ENCODE results near the gene CISTR.
A peak's percentile ranks its signal among the peaks of the same experiment; 100 is the strongest.
"Not testable (repeated sequence)": the region's sequence is repeated elsewhere in the genome, so short reads cannot be mapped to it uniquely, and the experiment has no call there.

Gene CISTR

DNA sequence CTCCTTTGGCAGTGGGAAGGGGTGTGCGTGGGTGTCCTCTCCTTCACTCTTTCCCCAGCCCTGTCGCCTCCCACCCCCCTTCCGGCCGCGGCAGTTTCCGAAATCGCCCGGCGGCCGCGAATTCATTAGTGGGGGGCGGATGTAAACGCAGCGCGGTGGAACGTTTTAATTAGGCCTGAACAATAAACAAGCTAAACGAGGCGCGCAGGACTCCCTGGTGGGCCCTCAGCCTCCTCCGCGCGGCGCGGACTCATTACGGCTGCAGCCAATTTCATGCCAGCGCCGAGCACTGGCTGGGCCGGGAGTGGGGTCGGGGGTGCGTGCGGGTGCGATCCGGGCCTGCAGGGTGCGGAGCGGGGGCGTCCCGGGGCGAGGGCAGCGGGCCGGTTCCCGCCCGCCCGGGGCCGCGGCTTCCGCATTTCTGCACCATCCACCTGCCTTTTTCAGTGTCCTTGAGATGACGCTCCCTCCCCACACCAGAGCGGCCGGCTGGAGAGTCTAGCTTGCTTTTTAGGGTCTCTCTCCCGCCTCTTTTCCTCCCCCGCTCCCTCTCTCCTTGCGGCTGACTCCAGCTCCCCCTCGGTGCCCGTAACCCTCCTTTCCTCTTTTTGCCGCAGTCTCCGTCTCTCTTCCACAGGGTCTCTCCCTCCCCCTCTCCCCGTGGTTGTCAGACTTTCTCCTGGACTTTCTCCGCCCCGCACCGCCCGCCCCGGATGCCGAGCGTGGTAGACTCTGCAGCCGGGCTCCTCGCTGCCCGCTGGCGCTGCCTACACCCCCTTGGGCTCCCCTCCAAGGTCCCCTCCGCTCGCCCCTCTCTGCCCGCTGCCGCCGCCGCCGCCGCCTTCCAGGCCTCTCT lies at the start of gene CISTR:
Gene CISTR, minus strand, starts transcription at position 644 of the 856 bp plus-strand sequence.
- DNase-seq: peak; percentile 16

DNA sequence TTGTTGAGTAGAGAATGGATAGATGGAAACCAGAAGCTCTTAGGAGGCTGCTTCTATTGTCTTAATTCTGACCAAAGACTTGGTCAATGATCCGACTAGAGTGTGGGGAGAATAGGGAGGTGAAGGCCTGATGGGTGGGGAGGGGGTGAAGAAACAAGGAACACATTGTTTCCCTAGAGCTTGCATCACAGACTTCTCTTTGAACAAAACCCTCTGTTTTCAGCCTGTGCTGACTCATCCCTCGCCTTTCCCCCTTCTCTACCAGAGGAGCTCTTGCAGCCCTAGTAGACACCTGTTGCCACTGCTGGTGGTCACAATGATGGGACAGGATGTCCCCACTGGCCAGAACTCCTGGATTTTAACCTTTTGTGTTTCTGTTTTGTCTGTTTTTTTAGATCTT lies 46.8 kb upstream of the CISTR start:
- no peak for DNase-seq

DNA sequence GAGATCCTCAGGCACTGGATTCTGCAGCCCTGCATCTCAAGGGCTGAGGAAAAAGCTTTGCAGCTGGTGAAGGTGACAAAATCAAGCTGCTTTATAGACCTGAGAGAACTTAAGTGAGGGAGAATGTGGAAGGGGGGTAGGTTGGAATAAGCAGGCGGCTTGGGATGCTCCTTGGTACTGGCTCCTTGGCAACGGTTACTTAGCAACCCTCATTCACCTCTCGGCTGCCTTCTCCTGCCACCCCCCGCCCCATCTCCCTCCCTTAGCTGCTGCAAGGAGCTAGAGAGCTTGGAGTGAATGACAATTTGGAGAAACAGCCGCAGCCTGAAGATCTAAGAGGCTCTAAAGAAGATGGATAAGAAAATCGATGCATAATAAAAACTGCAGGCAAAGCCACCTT lies 44.1 kb upstream of the CISTR start:
- DNase-seq: peak; percentile 17

DNA sequence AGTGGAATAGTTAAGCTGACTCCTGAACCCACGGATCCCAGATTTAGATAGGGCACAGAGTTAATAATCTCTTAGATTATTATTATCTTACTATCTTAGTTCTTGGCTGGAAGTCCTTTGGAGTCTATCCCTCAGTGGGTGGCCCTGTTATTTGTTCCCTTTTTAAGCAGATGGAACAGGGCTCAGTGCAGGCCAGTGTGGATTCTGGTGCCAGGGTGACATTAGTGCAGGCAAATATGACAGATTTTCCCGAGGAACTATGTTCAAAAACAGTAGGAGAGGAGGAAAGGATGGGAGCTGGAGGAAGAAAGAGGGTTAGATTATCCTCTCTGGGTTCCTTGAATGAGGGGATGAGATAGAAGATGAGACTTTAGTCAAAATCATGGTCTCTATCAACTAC lies 41.4 kb upstream of the CISTR start:
- DNase-seq: no peak

- no peak for DNase-seq
Measured at GRCh38 chr12:53791735-53792326, 40.1 kb upstream of the CISTR start.

DNA sequence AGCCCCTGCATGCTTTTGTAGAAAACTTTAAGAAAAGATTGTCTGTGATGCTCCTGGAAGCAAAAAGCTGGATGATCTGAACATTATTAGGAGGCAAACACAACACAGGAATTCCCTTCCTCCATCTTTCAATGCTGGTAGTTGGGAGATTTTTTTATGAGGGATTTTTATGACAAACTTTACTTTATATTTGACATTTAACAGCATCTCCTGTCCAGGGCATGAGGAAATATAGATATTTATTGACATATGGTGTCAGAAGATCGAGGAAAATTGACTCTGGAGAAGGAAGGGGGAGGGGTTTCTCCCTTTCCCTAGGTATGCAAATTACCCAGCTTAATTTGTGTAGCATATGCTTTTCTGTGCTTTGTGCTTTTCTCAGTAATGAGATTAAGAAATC lies 37.8 kb upstream of the CISTR start:
- no peak for DNase-seq

GRCh38 chr12:53788892-53789291 lies 37.1 kb upstream of the CISTR start:
- DNase-seq: no peak

- DNase-seq: peak; percentile 3
Measured at GRCh38 chr12:53786411-53786810, 34.6 kb upstream of the CISTR start.

DNA sequence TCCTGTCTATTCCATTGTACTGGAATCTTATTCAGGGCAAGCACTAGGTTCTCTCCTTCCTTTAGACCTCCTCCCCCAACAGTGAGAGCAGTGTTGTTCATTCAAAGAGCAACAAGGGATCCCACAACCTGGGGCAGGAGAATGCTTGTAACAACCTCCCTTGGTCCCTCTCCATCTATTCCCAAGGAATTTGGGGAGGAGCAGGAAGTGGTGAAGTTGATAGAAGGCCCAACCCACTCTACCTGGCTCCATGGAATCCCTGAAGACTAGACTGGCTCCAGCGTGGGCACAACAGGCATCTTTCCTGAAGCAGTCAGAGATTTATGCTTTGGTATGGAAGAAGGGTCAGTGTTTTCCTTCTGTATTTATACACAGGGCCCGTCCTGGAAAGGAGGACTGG lies 33.4 kb upstream of the CISTR start:
- DNase-seq: no peak

GRCh38 chr12:53782093-53782703 lies 30.4 kb upstream of the CISTR start:
- DNase-seq: no peak

DNA sequence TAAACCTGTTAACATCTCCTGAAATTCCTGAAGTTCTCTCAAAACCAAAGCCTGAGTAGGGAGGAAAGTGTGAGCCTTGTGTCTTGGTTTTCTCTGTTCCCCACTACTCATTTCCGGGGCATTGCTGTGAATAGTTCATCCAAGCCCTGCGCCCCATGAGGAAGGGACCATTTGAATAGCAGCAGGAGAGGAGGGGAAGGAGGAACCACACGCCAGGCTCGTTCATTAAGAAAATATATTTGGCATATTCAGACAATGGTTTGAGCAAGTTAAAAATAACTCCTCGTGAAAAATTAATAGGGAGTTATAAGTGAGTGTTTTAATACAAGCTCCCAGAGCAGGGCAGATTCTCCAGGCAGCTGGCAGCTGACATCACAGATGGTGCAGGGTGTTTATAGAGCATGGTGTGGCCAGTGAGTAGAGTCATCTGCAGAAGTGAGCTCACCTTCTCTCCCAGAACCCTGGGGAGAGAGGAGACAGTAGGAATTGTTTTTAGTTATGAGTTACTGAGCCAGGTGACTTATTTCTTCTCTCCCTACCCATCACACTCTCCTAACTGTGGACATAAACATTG lies 29.5 kb upstream of the CISTR start:
- DNase-seq: no peak

- no peak for DNase-seq
Measured at GRCh38 chr12:53780323-53780722, 28.5 kb upstream of the CISTR start.

DNA sequence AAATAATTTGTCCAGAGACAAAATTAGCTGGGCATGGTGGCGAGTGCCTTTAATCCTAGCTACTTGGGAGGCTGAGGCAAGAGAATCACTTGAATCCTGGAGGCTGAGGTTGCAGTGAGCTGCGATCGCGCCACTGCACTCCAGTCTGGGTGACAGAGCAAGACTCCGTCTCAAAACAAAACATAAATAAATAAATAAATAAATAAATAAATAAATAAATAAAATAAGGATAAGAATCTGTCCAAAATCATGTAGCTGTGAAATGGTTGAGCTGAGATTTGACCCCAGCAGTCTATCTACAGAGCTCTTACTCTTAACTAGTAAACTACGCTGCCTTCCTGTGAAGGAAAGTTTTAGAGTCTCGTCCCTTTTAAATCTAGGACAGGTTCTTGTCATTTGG lies 27.9 kb upstream of the CISTR start:
- DNase-seq: not testable (repeated sequence)

DNA sequence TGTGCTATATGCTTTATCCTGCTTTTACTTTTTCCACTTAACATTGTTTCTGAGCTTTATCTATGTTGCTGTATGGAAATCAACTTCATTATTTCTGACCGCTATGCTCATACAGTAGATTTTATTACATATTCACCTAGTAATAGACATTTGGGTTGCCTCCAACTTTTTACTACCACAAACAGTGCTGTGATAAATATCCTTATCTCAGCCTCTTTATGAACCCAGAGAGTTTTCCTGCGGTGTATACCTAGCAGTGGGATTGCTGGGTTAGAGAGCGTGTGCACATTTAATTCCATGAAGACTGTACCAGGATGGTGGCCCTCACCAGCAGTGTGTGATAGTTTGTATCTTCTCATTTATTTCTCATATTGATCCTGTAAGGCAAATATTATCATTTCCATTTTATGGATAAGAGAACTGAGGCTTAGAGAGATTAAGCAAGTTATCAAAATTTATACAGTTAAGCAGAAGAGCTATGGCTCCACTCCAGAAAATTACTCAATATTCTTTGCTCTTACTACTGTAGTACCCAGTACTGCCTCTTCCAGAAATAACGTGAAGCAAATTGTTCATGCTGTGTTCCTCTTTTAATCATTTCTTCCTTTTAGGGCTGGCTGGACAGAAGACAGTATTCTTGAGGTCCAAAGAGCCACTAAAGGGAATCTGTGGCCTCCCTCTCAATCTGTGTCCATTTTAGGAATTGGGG lies 26.3 kb upstream of the CISTR start:
- no peak for DNase-seq

DNA sequence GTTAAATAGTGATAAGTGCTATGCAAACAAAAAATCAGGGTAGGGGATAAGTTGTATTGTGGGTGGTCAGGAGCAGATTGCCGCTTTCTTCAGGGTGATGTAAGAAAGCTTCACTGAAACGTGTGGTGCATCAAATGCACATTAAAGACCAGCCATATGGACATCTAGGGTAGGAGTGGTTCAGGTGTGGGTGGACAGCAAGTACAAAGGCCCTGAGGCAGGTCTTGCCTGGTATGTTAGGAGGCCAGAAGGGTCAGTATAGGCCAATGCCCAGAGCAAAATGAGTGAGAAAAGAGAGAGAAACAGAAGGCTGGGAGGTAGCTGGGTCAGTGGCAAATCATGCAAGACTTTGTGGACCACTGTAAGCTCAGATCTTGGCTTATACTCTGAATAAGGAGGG lies 25.6 kb upstream of the CISTR start:
- DNase-seq: no peak

- no peak for DNase-seq
Measured at GRCh38 chr12:53776872-53777271, 25.1 kb upstream of the CISTR start.

- no peak for DNase-seq
Measured at GRCh38 chr12:53775478-53776145, 23.8 kb upstream of the CISTR start.

GRCh38 chr12:53770281-53770680 lies 18.5 kb upstream of the CISTR start:
- no peak for DNase-seq

DNA sequence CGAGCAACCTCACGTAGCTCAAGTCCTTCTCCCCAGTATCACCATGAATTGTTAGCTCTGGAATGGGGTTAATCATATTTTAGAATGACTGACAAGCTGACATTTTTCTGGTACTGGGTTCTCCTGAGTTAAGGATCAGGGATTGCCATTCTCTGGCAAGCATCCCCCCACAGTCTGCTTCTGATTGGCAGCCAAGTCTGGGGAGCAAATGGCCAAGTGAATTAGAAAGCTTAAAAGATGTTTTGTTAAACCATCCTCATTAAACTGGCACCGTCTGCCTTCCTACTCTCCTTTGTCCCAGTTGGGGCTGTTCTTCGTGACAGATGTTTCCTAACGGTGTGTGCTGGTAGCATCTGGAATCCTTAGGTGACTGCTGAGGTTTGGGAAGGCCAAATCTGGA lies 17.2 kb upstream of the CISTR start:
- DNase-seq: no peak

- DNase-seq: no peak
Measured at GRCh38 chr12:53766881-53767280, 15.1 kb upstream of the CISTR start.

- DNase-seq: no peak
Measured at GRCh38 chr12:53765891-53766290, 14.1 kb upstream of the CISTR start.

GRCh38 chr12:53764615-53765014 lies 12.8 kb upstream of the CISTR start:
- DNase-seq: no peak

GRCh38 chr12:53762793-53763192 lies 11.0 kb upstream of the CISTR start:
- not testable (repeated sequence) for DNase-seq

Measured in NCI-H1105 treated with DMSO at 0.1 percent for 48 hours (cell line).